ENCODE results near the gene KCNAB2.

DNA sequence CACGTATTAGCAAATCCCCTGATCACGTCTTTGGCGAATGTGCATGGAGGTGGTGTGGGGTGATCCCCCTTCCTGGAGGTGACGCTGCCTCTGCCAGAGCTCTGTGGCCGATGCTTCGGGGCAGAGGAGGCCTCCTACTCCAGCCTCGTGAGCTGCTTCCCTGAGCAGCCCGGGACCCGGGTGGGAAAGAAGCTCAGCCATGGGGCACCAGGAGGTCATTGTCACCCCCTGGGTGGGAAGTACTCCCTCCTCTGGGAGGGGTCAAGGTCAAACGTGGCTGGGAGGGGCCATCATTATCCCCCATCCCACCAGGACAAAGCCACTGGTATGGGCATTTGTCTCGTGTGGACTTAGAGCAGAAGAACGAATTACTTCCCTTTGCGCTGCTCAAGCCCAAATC is 40.7 kb downstream of the KCNAB2 start:
- no peak for TF ChIP-seq CTCF (IDR thresholded peaks at IDR 0.05; ENCODE audit: low read length)
- no peak for TF ChIP-seq EZH2 (IDR thresholded peaks at IDR 0.05; ENCODE audit: borderline replicate concordance, low read length)
